Type B pancreatic cell (in vitro differentiated cells): ENCODE data around the gene PABPC1L. TPM values are rescaled to one million over a fixed set of nuclear protein-coding genes. Genes with fewer than 3 reads are reported as not detected.

Experiments used
- DNase-seq: peaks from one replicate; pipeline ENCODE4 v3.0.0; 2021; ENCODE audit warnings: mixed read lengths; ENCODE audit not compliant: unreplicated experiment; ENCODE audit errors: extremely low spot score
- H3K27ac Mint-ChIP-seq: 2 replicates; pipeline ENCODE4 v1.8.0; 2021; ENCODE audit warnings: mild to moderate bottlenecking, mixed read lengths
- H3K27me3 Mint-ChIP-seq: 2 replicates; pipeline ENCODE4 v1.8.0; 2021; ENCODE audit warnings: mixed read lengths
- H3K36me3 Mint-ChIP-seq: 2 replicates; pipeline ENCODE4 v1.8.0; 2021; ENCODE audit warnings: mixed read lengths
- H3K4me1 Mint-ChIP-seq: one replicate; pipeline ENCODE4 v1.8.0; 2021; ENCODE audit warnings: mixed read lengths; ENCODE audit not compliant: unreplicated experiment
- H3K4me3 Mint-ChIP-seq: 2 replicates; pipeline ENCODE4 v1.8.0; 2021; ENCODE audit warnings: mild to moderate bottlenecking, mixed read lengths
- H3K9me3 Mint-ChIP-seq: 2 replicates; pipeline ENCODE4 v1.8.0; 2021; ENCODE audit warnings: mixed read lengths
- CTCF ChIP-seq: fragments of 200-600 bp; sonication (generic); conservative IDR thresholded peaks from 2 replicates; pipeline ENCODE4 v1.5.0; 2021; ENCODE audit warnings: antibody characterized with exemption, mild to moderate bottlenecking
- total RNA-seq: library from RNA; stranded (reverse); gene quantifications from 2 replicates; pipeline ENCODE4 v1.2.1, GENCODE V29; 2021; ENCODE audit warnings: low replicate concordance

The PABPC1L gene
- total RNA-seq, 1 donor from 2014 or later, result 83.4 TPM

GRCh38 chr20:44924541-44924940, 14.7 kb downstream of the PABPC1L start:
- no peak for DNase-seq
- Mint-ChIP-seq H3K27ac (no peak overlapping the region), H3K36me3 (peaks cover 5% of the 10 kb centered on the region), H3K4me1 (no peaks in the 10 kb centered on the region), H3K4me3 (no peak overlapping the region), H3K27me3 (no peaks in the 10 kb centered on the region), H3K9me3 (no peaks in the 10 kb centered on the region)
- TF ChIP-seq CTCF, result no peak

- no peaks in the 10 kb centered on the region for H3K9me3 Mint-ChIP-seq
- no peak for TF ChIP-seq CTCF
- peaks cover 5% of the 10 kb centered on the region for H3K36me3 Mint-ChIP-seq
- H3K27me3 Mint-ChIP-seq, result no peaks in the 10 kb centered on the region
- no peak for DNase-seq
- H3K4me3 Mint-ChIP-seq, result no peak overlapping the region
- no peak overlapping the region for H3K27ac Mint-ChIP-seq
- H3K4me1 Mint-ChIP-seq, result no peaks in the 10 kb centered on the region
These were observed 18.7 kb downstream of the PABPC1L start for GRCh38 chr20:44928595-44928994.

GRCh38 chr20:44930517-44931168, 20.8 kb downstream of the PABPC1L start:
- Mint-ChIP-seq H3K27ac (no peak overlapping the region), H3K4me1 (no peaks in the 10 kb centered on the region), H3K9me3 (no peaks in the 10 kb centered on the region), H3K36me3 (peaks cover 4% of the 10 kb centered on the region), H3K4me3 (no peak overlapping the region), H3K27me3 (no peaks in the 10 kb centered on the region)
- no peak for TF ChIP-seq CTCF
- no peak for DNase-seq

- Mint-ChIP-seq H3K27me3 (no peaks in the 10 kb centered on the region), H3K4me3 (no peak overlapping the region), H3K4me1 (no peaks in the 10 kb centered on the region), H3K27ac (no peak overlapping the region), H3K9me3 (no peaks in the 10 kb centered on the region), H3K36me3 (peaks cover 8% of the 10 kb centered on the region)
- TF ChIP-seq CTCF, result no peak
- no peak for DNase-seq
These were observed 22.1 kb downstream of the PABPC1L start for GRCh38 chr20:44931911-44932310.

- no peak for DNase-seq
- H3K9me3 Mint-ChIP-seq, result no peaks in the 10 kb centered on the region
- TF ChIP-seq CTCF, result no peak
- H3K4me1 Mint-ChIP-seq, result no peaks in the 10 kb centered on the region
- H3K27me3 Mint-ChIP-seq, result no peaks in the 10 kb centered on the region
- no peak overlapping the region for H3K27ac Mint-ChIP-seq
- H3K4me3 Mint-ChIP-seq, result no peak overlapping the region
- peaks cover 8% of the 10 kb centered on the region for H3K36me3 Mint-ChIP-seq
These were observed 23.1 kb downstream of the PABPC1L start for GRCh38 chr20:44932916-44933315.

GRCh38 chr20:44936510-44936909, 26.6 kb downstream of the PABPC1L start:
- H3K27me3 Mint-ChIP-seq, result no peaks in the 10 kb centered on the region
- no peak overlapping the region for H3K4me3 Mint-ChIP-seq
- no peak overlapping the region for H3K27ac Mint-ChIP-seq
- TF ChIP-seq CTCF, result no peak
- DNase-seq, result no peak
- H3K4me1 Mint-ChIP-seq, result no peaks in the 10 kb centered on the region
- H3K9me3 Mint-ChIP-seq, result no peaks in the 10 kb centered on the region
- peaks cover 16% of the 10 kb centered on the region for H3K36me3 Mint-ChIP-seq
